Mononuclear cell (primary cell): ENCODE results near the gene UBP1. TPM values are rescaled to one million over a fixed set of nuclear protein-coding genes. Genes with fewer than 3 reads are reported as not detected.
"Not testable (repeated sequence)": the region's sequence is repeated elsewhere in the genome, so short reads cannot be mapped to it uniquely, and the experiment has no call there.

ENCODE experiments used
- H3K27me3 ChIP-seq: 2 replicates; pipeline ENCODE4 v1.6.0; 2011; ENCODE audit warnings: low read length, control low read depth; ENCODE audit not compliant: insufficient read depth
- H3K4me1 ChIP-seq: 2 replicates; pipeline ENCODE4 v1.5.1; 2011; ENCODE audit warnings: mild to moderate bottlenecking, low read length, control low read depth; ENCODE audit not compliant: insufficient read depth
- H3K4me3 ChIP-seq: 2 replicates; pipeline ENCODE4 v1.5.1; 2011; ENCODE audit warnings: mild to moderate bottlenecking, low read length, moderate library complexity
- H3K9me3 ChIP-seq: 2 replicates; pipeline ENCODE4 v1.5.1; 2011; ENCODE audit warnings: low read depth, mild to moderate bottlenecking, control low read depth, low read length
- total RNA-seq: library from RNA; depleted of rRNA; stranded (reverse); fragments of >200 nt; gene quantifications from one replicate; pipeline ENCODE4 v1.2.3, GENCODE V29; 2012

UBP1 gene
- total RNA-seq, 1 donor = 93.8 TPM

- Histone ChIP-seq H3K4me1 (no peaks in the 10 kb centered on the region), H3K9me3 (no peaks in the 10 kb centered on the region), H3K27me3 (peaks cover 2% of the 10 kb centered on the region), H3K4me3 (no peak overlapping the region)
Observed at GRCh38 chr3:33355611-33356010, 84.6 kb downstream of the UBP1 start.

GRCh38 chr3:33339758-33340157, 100.4 kb downstream of the UBP1 start:
- Histone ChIP-seq H3K4me3 (no peak overlapping the region), H3K9me3 (no peaks in the 10 kb centered on the region), H3K27me3 (no peaks in the 10 kb centered on the region), H3K4me1 (no peaks in the 10 kb centered on the region)

DNA sequence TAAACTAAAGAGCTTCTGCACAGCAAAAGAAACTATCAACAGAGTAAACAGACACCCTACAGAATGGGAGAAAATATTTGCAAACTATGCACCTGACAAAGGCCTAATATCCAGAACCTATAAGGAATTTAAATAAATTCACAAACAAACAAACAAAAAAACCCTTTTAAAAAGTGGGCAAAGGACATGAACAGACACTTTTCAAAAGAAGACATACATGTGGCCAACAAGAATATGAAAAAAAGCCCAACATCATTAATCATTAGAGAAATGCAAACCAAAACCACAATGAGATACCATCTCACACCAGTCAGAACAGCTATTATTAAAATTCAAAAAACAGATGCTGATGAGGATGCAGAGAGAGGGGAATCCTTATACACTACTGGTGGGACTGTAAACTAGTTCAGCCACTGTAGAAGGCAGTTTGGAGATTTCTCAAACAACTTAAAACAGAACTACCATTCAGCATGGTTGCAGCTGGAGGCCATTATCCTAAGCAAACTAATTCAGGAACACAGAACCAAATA, 101.2 kb downstream of the UBP1 start:
- not testable (repeated sequence) for H3K9me3 ChIP-seq, H3K4me1 ChIP-seq, H3K27me3 ChIP-seq, H3K4me3 ChIP-seq

Other genes starting within 250 kb of the UBP1 start
- gene SUSD5, start 221.6 kb downstream of the UBP1 start, total RNA-seq = under 0.01 TPM
- gene FBXL2, start 163.0 kb downstream of the UBP1 start, total RNA-seq = 0.10 TPM